Epidermal melanocyte (primary cell): ENCODE measurements around the gene ELL.

Experiments used
- DNase-seq: peaks from one replicate; pipeline ENCODE4 v3.0.0; 2011; ENCODE audit warnings: low spot score; ENCODE audit not compliant: insufficient read length

Gene ELL

GRCh38 chr19:18435842-18436670 lies 85.8 kb downstream of the ELL start:
- DNase-seq = no peak

GRCh38 chr19:18435178-18435841 lies 86.6 kb downstream of the ELL start:
- DNase-seq = no peak

GRCh38 chr19:18434411-18435175 lies 87.3 kb downstream of the ELL start:
- no peak for DNase-seq

- DNase-seq = no peak
Measured at GRCh38 chr19:18433735-18434398, 88.0 kb downstream of the ELL start.

GRCh38 chr19:18433015-18433691 lies 88.7 kb downstream of the ELL start:
- no peak for DNase-seq

- no peak for DNase-seq
Measured at GRCh38 chr19:18432275-18433014, 89.4 kb downstream of the ELL start.

GRCh38 chr19:18431351-18432197 lies 90.3 kb downstream of the ELL start:
- DNase-seq = no peak

GRCh38 chr19:18430417-18431144 lies 91.3 kb downstream of the ELL start:
- no peak for DNase-seq

GRCh38 chr19:18429717-18430416 lies 92.0 kb downstream of the ELL start:
- no peak for DNase-seq

- peak; percentile 77 for DNase-seq
Measured at GRCh38 chr19:18428787-18429674, 92.8 kb downstream of the ELL start.

- DNase-seq = no peak
Measured at GRCh38 chr19:18428173-18428786, 93.6 kb downstream of the ELL start.

- DNase-seq = no peak
Measured at GRCh38 chr19:18427743-18428113, 94.1 kb downstream of the ELL start.

GRCh38 chr19:18427080-18427742 lies 94.7 kb downstream of the ELL start:
- no peak for DNase-seq

GRCh38 chr19:18426416-18426767 lies 95.5 kb downstream of the ELL start:
- no peak for DNase-seq

- DNase-seq = no peak
Measured at GRCh38 chr19:18425515-18426415, 96.1 kb downstream of the ELL start.
